ENCODE data around the gene FBXO11.
A peak's percentile ranks its signal among the peaks of the same experiment; 100 is the strongest.

Gene FBXO11

GRCh38 chr2:47784352-47784851, 121.9 kb downstream of the FBXO11 start:
- peak; percentile 58 for DNase-seq (ENCODE audit: low read depth, low spot score)

GRCh38 chr2:47783486-47784351, 122.6 kb downstream of the FBXO11 start:
- DNase-seq (ENCODE audit: low read depth, low spot score): peak; percentile 67

- DNase-seq (ENCODE audit: low read depth, low spot score): peak; percentile 95
These were observed 123.4 kb downstream of the FBXO11 start, which contains the start of gene MSH6 for GRCh38 chr2:47782671-47783485. Gene MSH6 (plus strand): TSS chr2:47783145. CDS start chr2:47783234, 89 bp downstream.

GRCh38 chr2:47782381-47782670, 124.0 kb downstream of the FBXO11 start:
- no peak for DNase-seq (ENCODE audit: low read depth, low spot score)

GRCh38 chr2:47779426-47779790, 126.9 kb downstream of the FBXO11 start:
- no peak for DNase-seq (ENCODE audit: low read depth, low spot score)

GRCh38 chr2:47778698-47779425, 127.4 kb downstream of the FBXO11 start:
- DNase-seq (ENCODE audit: low read depth, low spot score): no peak

- no peak for DNase-seq (ENCODE audit: low read depth, low spot score)
These were observed 128.9 kb downstream of the FBXO11 start for GRCh38 chr2:47777277-47777937.

- no peak for DNase-seq (ENCODE audit: low read depth, low spot score)
These were observed 131.7 kb downstream of the FBXO11 start for GRCh38 chr2:47774567-47774966.

- DNase-seq (ENCODE audit: low read depth, low spot score): no peak
These were observed 134.0 kb downstream of the FBXO11 start for GRCh38 chr2:47772343-47772742.

GRCh38 chr2:47771211-47771610, 135.1 kb downstream of the FBXO11 start:
- DNase-seq (ENCODE audit: low read depth, low spot score): peak; percentile 74

GRCh38 chr2:47769318-47769717, 137.0 kb downstream of the FBXO11 start:
- DNase-seq (ENCODE audit: low read depth, low spot score): no peak

GRCh38 chr2:47767880-47768609, 138.3 kb downstream of the FBXO11 start:
- peak; percentile 92 for DNase-seq (ENCODE audit: low read depth, low spot score)

GRCh38 chr2:47767497-47767844, 138.8 kb downstream of the FBXO11 start:
- DNase-seq (ENCODE audit: low read depth, low spot score): no peak

GRCh38 chr2:47751856-47752414, 154.4 kb downstream of the FBXO11 start:
- DNase-seq (ENCODE audit: low read depth, low spot score): no peak

- DNase-seq (ENCODE audit: low read depth, low spot score): no peak
These were observed 158.4 kb downstream of the FBXO11 start for GRCh38 chr2:47747878-47748277.

GRCh38 chr2:47744074-47744473, 162.2 kb downstream of the FBXO11 start:
- no peak for DNase-seq (ENCODE audit: low read depth, low spot score)

GRCh38 chr2:47741637-47742036, 164.7 kb downstream of the FBXO11 start:
- no peak for DNase-seq (ENCODE audit: low read depth, low spot score)

GRCh38 chr2:47741101-47741500, 165.2 kb downstream of the FBXO11 start:
- DNase-seq (ENCODE audit: low read depth, low spot score): no peak
